CD4-positive, alpha-beta T cell (primary cell): Measurements from ENCODE around the gene NSD2. TPM values are rescaled to one million over a fixed set of nuclear protein-coding genes. Genes with fewer than 3 reads are reported as not detected.

Experiments used
- ATAC-seq: fragments of 200-7000 bp; cut with Tn5 transposase; one replicate; pipeline ENCODE4 v1.10.0; 2022; ENCODE audit warnings: mild to moderate bottlenecking; ENCODE audit not compliant: poor library complexity
- CTCF ChIA-PET: fragments of 350-600 bp; sonication (Branson Sonifier 250); formaldehyde crosslinking; loops from one replicate; lab custom pipeline; 2021; ENCODE audit warnings: antibody characterized with exemption, inconsistent platforms; lab: Charles Lee
- POLR2A ChIA-PET: fragments of 350-600 bp; sonication (Branson Sonifier 250); formaldehyde crosslinking; loops from one replicate; lab custom pipeline; 2021; ENCODE audit warnings: antibody characterized with exemption, inconsistent platforms; lab: Charles Lee
- DNase-seq, 14 experiments: peaks; one replicate each; pipeline ENCODE4 v3.0.0-alpha.2; 2013 to 2020; ENCODE audit warnings: mixed read lengths in 2 of 14
- H3K27ac ChIP-seq, 2 donors: one replicate each; pipeline versions ENCODE4 v1.5.1 to v1.7.0; 2013; ENCODE audit warnings: low read length in 2 of 2, low read depth in 1 of 2, mild to moderate bottlenecking in 1 of 2
- H3K27me3 ChIP-seq, 2 experiments: 1 replicate in 1 of 2; 2 replicates in 1 of 2; pipeline versions ENCODE4 v1.6.1 to v1.7.0; 2013; ENCODE audit warnings: low read length in 2 of 2, control low read depth in 1 of 2, mild to moderate bottlenecking in 1 of 2, moderate library complexity in 1 of 2; ENCODE audit not compliant: insufficient read depth in 2 of 2, control insufficient read depth in 1 of 2
- H3K36me3 ChIP-seq: one replicate; pipeline ENCODE4 v1.6.1; 2013; ENCODE audit warnings: low read length, control low read depth; ENCODE audit not compliant: insufficient read depth
- H3K4me1 ChIP-seq: one replicate; pipeline ENCODE4 v1.6.1; 2013; ENCODE audit warnings: low read length, control low read depth; ENCODE audit not compliant: insufficient read depth
- H3K4me3 ChIP-seq: one replicate; pipeline ENCODE4 v1.5.1; 2013; ENCODE audit warnings: mild to moderate bottlenecking, low read length, moderate library complexity
- H3K9me3 ChIP-seq, 2 experiments: 1 replicate in 1 of 2; 2 replicates in 1 of 2; pipeline versions ENCODE4 v1.6.1 to v1.7.0; 2013; ENCODE audit warnings: low read length in 2 of 2, mild to moderate bottlenecking in 2 of 2, control low read depth in 1 of 2, moderate library complexity in 1 of 2; ENCODE audit not compliant: control insufficient read depth in 1 of 2, insufficient read depth in 1 of 2
- H3K27ac Mint-ChIP-seq: one replicate; pipeline ENCODE4 v1.8.0; 2020; ENCODE audit warnings: mixed read lengths
- H3K27me3 Mint-ChIP-seq: one replicate; pipeline ENCODE4 v1.8.0; 2021; ENCODE audit warnings: mixed read lengths
- H3K36me3 Mint-ChIP-seq: one replicate; pipeline ENCODE4 v1.8.0; 2021; ENCODE audit warnings: low read depth, mixed read lengths
- H3K4me1 Mint-ChIP-seq: one replicate; pipeline ENCODE4 v1.8.0; 2021; ENCODE audit warnings: low read depth, mixed read lengths
- H3K4me3 Mint-ChIP-seq: one replicate; pipeline ENCODE4 v1.8.0; 2020; ENCODE audit warnings: mild to moderate bottlenecking, mixed read lengths
- H3K9me3 Mint-ChIP-seq: one replicate; pipeline ENCODE4 v1.8.0; 2020; ENCODE audit warnings: mixed read lengths
- CTCF ChIP-seq: fragments of 200-600 bp; IDR thresholded peaks from one replicate; pipeline ENCODE4 v1.8.0; 2022; ENCODE audit warnings: antibody characterized with exemption, mild to moderate bottlenecking
- intact Hi-C, 2 experiments: fragments of 100-400 bp; cut with DNase I in 1 of 2; cut with micrococcal nuclease in 1 of 2; formaldehyde crosslinking; loops; one replicate each; pipeline versions ENCODE4 v1.15.1 to v1.9.0; 2023 to 2025; cut with DNase I, micrococcal nuclease
- total RNA-seq, 174 experiments: library from RNA in 2 of 174; stranded (reverse) in 2 of 174; gene quantifications; one replicate each; pipeline ENCODE4 v1.2.3 and lab custom pipeline; 2021 to 2026

NSD2 gene
- total RNA-seq, 2 experiments from 2014 or later = 42.4 to 45.8 TPM

GRCh38 chr4:1970926-1971325 is 99.7 kb downstream of the NSD2 start:
- H3K4me1 ChIP-seq = no peaks in the 10 kb centered on the region
- ChIA-PET CTCF (no interaction called here), POLR2A (no interaction called here)
- Mint-ChIP-seq H3K27ac (no peak overlapping the region), H3K4me3 (no peak overlapping the region), H3K9me3 (no peaks in the 10 kb centered on the region), H3K4me1 (no peaks in the 10 kb centered on the region), H3K27me3 (no peaks in the 10 kb centered on the region), H3K36me3 (peaks cover 57% of the 10 kb centered on the region)
- H3K36me3 ChIP-seq = peaks cover 26% of the 10 kb centered on the region
- H3K27me3 ChIP-seq = no peaks in the 10 kb centered on the region
- no peak overlapping the region for H3K27ac ChIP-seq
- DNase-seq (no peak), ATAC-seq (no peak)
- H3K4me3 ChIP-seq = no peak overlapping the region
- intact Hi-C loops = no loop called here
- TF ChIP-seq CTCF = no peak
- H3K9me3 ChIP-seq = no peaks in the 10 kb centered on the region

GRCh38 chr4:1971456-1972200 is 100.4 kb downstream of the NSD2 start:
- H3K4me1 ChIP-seq = no peaks in the 10 kb centered on the region
- ChIA-PET POLR2A (no interaction called here), CTCF (no interaction called here)
- no peak overlapping the region for H3K27ac ChIP-seq
- ATAC-seq = no peak
- H3K27ac Mint-ChIP-seq = no peak overlapping the region
- DNase-seq = no peak
- H3K36me3 ChIP-seq = peaks cover 33% of the 10 kb centered on the region
- H3K27me3 ChIP-seq = no peaks in the 10 kb centered on the region
- no peaks in the 10 kb centered on the region for H3K9me3 ChIP-seq
- no peak for TF ChIP-seq CTCF
- H3K27me3 Mint-ChIP-seq = no peaks in the 10 kb centered on the region
- H3K9me3 Mint-ChIP-seq = no peaks in the 10 kb centered on the region
- H3K4me1 Mint-ChIP-seq = no peaks in the 10 kb centered on the region
- intact Hi-C loops = no loop called here
- no peak overlapping the region for H3K4me3 Mint-ChIP-seq
- peaks cover 59% of the 10 kb centered on the region for H3K36me3 Mint-ChIP-seq
- H3K4me3 ChIP-seq = no peak overlapping the region

DNA sequence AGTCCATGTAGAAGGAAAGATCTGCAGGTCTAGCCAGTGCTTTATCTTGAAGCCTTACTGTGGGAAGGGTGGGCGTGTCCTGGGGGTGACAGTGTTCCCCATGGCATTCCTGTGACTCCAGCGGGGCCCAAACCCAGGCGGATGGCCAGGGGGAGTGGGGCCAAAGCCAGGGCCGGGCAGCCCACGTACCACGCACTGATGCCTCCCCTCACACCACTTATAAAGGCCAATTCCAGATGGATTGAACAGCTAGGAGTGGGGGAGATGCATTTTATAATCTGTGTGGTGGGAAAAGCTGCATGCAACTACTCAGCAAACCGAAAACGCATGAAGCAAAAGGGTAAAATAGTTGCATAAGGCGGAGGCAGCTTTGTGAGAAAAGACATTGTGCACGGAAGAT is 101.2 kb downstream of the NSD2 start:
- H3K27me3 ChIP-seq = no peaks in the 10 kb centered on the region
- H3K4me1 ChIP-seq = no peaks in the 10 kb centered on the region
- Mint-ChIP-seq H3K4me3 (no peak overlapping the region), H3K9me3 (no peaks in the 10 kb centered on the region), H3K4me1 (no peaks in the 10 kb centered on the region), H3K36me3 (peaks cover 59% of the 10 kb centered on the region), H3K27ac (no peak overlapping the region), H3K27me3 (no peaks in the 10 kb centered on the region)
- ChIA-PET POLR2A (no interaction called here), CTCF (no interaction called here)
- no peak overlapping the region for H3K4me3 ChIP-seq
- DNase-seq (no peak), ATAC-seq (no peak)
- H3K27ac ChIP-seq = no peak overlapping the region
- H3K9me3 ChIP-seq = no peaks in the 10 kb centered on the region
- no peak for TF ChIP-seq CTCF
- peaks cover 39% of the 10 kb centered on the region for H3K36me3 ChIP-seq
- intact Hi-C loops = no loop called here
